Prostate gland (tissue), 2 donors: Measurements from ENCODE around the gene RPS3A.

Experiments used
- CTCF ChIP-seq, 4 experiments: fragments of 200-600 bp in 2 of 4; fragments of 450-650 bp in 2 of 4; sonication (generic) in 2 of 4; IDR thresholded peaks; 1 replicate in 3 of 4; 2 replicates in 1 of 4; pipeline ENCODE4 v1.5.1; 2016 to 2019; ENCODE audit warnings: antibody characterized with exemption in 4 of 4, mild to moderate bottlenecking in 2 of 4, moderate library complexity in 2 of 4
- POLR2A ChIP-seq: fragments of 450-650 bp; IDR thresholded peaks from one replicate; pipeline ENCODE4 v1.6.1; 2016; ENCODE audit warnings: antibody characterized with exemption, mild to moderate bottlenecking
- POLR2AphosphoS5 ChIP-seq: sonication (generic); formaldehyde crosslinking; IDR thresholded peaks from one replicate; pipeline ENCODE4 v1.6.1; 2017; ENCODE audit warnings: antibody characterized with exemption

GRCh38 chr4:151055539-151055938, 43.9 kb upstream of the RPS3A start:
- no peak for TF ChIP-seq POLR2A
- TF ChIP-seq CTCF (IDR thresholded peaks at IDR 0.05) = no peak
- TF ChIP-seq POLR2AphosphoS5 = no peak
